BJ (cell line): ENCODE data around the gene LHX3. TPM values are rescaled to one million over a fixed set of nuclear protein-coding genes. Genes with fewer than 3 reads are reported as not detected.

Experiments
- CTCF ChIA-PET: fragments of 350-600 bp; formaldehyde crosslinking; extraction: SDS; loops from one replicate; lab custom pipeline; 2021; ENCODE audit warnings: antibody characterized with exemption, inconsistent platforms; lab: Yijun Ruan, JAX
- POLR2A ChIA-PET: fragments of 300-600 bp; sonication (Branson Sonifier 250); formaldehyde crosslinking; extraction: SDS; loops from one replicate; lab custom pipeline; 2021; ENCODE audit warnings: antibody characterized with exemption; lab: Charles Lee
- DNase-seq: peaks from one replicate; pipeline ENCODE4 v3.0.0-alpha.2; 2011; ENCODE audit warnings: low read depth
- H3K27me3 ChIP-seq: 2 replicates; pipeline ENCODE4 v1.6.0; 2011; ENCODE audit warnings: low read length; ENCODE audit not compliant: control insufficient read depth, insufficient read depth
- H3K36me3 ChIP-seq: 2 replicates; pipeline ENCODE4 v1.5.1; 2011; ENCODE audit warnings: low read length; ENCODE audit not compliant: control insufficient read depth, insufficient read depth
- H3K4me3 ChIP-seq: 2 replicates; pipeline ENCODE4 v1.5.1; 2011; ENCODE audit warnings: low read depth, mild to moderate bottlenecking, control low read depth, low read length
- polyA plus RNA-seq: library from polyadenylated mRNA; depleted of rRNA; stranded (reverse); fragments of >200 nt; gene quantifications from 2 replicates; pipeline ENCODE4 v1.2.3, GENCODE V29; 2011
- TF ChIP-seq, protein P1 (sequence below): IDR thresholded peaks from 2 replicates; pipeline ENCODE4 v1.5.1; 2011; ENCODE audit warnings: low read depth, mild to moderate bottlenecking, control low read depth, inconsistent platforms, low read length, moderate library complexity; ENCODE audit not compliant: insufficient read depth

Gene LHX3
- polyA plus RNA-seq, 1 experiment, result not detected

DNA sequence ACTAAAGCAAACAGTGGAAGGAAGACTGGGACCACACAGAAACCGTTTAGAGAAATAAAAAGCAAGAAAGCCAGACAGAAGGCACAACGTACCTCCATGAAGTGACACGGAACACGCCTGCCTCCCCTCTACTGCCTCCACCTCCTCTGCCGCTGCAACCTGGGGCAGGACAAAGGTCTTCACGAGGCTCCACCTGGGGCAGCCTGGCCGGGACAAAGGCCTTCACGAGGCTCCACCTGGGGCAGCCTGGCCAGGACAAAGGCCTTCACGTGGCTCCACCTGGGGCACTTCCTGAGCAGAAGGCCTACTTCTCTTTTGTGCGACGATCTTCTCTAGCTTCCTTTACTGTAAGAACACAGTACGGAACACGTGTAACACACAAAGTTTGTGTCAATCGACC lies 28.9 kb upstream of the LHX3 start:
- CTCF ChIA-PET, result interaction anchor here (1.3 kb wide), 1 partner anchor 8 kb away, joined by 5 read pairs; no protein-coding TSS in a partner anchor
- DNase-seq, result no peak
- no peak overlapping the region for H3K4me3 ChIP-seq
- H3K36me3 ChIP-seq, result peaks cover 6% of the 10 kb centered on the region
- POLR2A ChIA-PET, result interaction anchor here (0.6 kb wide), 1 partner anchor 37 kb away, joined by 5 read pairs; no protein-coding TSS in a partner anchor
- no peaks in the 10 kb centered on the region for H3K27me3 ChIP-seq
- TF ChIP-seq, protein P1, sequence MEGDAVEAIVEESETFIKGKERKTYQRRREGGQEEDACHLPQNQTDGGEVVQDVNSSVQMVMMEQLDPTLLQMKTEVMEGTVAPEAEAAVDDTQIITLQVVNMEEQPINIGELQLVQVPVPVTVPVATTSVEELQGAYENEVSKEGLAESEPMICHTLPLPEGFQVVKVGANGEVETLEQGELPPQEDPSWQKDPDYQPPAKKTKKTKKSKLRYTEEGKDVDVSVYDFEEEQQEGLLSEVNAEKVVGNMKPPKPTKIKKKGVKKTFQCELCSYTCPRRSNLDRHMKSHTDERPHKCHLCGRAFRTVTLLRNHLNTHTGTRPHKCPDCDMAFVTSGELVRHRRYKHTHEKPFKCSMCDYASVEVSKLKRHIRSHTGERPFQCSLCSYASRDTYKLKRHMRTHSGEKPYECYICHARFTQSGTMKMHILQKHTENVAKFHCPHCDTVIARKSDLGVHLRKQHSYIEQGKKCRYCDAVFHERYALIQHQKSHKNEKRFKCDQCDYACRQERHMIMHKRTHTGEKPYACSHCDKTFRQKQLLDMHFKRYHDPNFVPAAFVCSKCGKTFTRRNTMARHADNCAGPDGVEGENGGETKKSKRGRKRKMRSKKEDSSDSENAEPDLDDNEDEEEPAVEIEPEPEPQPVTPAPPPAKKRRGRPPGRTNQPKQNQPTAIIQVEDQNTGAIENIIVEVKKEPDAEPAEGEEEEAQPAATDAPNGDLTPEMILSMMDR, result no peak

DNA sequence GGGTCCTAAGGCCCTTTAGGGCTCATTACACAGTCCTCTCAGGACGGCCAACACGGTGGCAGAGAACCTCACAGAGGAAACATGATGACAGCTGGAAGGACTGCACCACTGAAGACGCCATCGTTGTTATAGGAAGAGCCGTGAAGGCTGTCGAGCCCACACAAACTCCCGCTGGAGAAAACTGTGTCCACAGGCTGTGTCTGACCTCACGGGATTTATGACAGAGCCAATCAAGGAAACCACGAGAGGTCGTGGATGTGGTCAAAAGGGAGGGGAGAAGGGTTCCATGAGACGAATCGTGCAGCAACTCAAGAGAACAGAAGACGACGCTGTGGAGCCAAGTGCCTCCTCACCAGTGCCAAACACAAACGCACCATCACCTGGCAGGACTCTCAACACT lies 28.5 kb upstream of the LHX3 start:
- no peak for DNase-seq
- ChIA-PET CTCF (interaction anchor here (1.3 kb wide), 1 partner anchor 8 kb away, joined by 5 read pairs; no protein-coding TSS in a partner anchor), POLR2A (no interaction called here)
- Histone ChIP-seq H3K36me3 (peaks cover 6% of the 10 kb centered on the region), H3K27me3 (no peaks in the 10 kb centered on the region), H3K4me3 (no peak overlapping the region)
- TF ChIP-seq, protein P1, result no peak

DNA sequence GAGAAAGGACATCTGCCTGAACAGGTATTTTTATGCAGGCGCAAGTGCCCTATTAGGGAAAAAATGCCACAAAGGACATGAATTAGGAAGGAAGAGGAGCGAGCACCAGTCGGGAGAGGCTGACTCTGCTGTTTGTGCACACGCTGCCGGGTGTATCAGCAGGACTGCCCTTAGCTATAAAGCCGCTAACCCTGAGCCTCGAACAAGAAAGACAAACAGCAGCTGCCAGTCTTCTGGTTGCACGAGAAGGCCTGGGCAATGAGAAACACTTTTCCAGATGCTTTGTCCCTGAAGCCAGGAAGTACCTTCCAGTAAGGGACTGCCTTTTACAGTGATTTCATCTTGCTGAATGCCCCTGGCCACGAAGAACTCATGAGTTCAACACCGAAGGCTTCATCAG lies 28.0 kb upstream of the LHX3 start:
- TF ChIP-seq, protein P1, result no peak

DNA sequence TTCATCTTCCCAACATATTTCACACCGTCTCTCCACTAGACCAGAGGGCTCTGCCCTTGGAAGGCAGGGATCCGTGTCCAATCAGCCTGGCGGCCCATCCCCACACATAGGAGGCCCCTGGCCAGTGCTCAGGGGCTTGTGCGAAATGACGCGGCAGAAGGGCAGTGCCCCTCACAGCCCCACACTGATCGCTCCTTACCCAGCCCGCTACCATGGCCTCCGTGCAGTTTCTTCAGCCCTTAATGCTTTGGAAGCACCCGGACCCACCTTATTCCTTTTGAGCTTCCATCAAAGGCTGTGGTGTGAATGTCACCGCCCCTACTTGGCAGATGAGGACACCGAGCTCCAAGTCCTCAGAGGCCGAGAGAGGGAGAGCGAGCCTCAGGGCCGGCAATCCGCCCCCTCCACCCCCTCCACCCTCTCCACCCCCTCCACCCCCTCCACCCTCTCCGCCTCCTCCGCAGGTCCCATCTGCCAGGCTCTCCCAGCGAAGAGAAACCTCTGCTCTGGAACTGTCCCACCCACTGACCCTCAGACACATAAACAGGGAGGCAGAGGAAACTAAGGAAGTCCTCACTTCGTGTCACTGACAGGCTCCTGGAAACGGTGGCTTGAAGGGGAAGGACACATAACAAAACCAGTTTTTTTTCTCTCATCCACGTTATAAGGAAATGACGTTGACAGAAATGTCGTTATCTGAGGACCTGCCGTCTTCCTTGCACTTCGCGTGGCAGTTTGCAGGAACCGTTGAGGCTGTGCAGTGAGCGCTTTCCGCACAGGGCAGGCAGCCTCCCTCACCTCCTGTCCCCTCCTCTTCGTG lies 26.8 kb upstream of the LHX3 start:
- POLR2A ChIA-PET, result no interaction called here
- no peaks in the 10 kb centered on the region for H3K27me3 ChIP-seq
- TF ChIP-seq, protein P1, result no peak
- H3K4me3 ChIP-seq, result no peak overlapping the region
- DNase-seq, result no peak
- peaks cover 4% of the 10 kb centered on the region; the same call in 1 of the 2 replicates for H3K36me3 ChIP-seq
- CTCF ChIA-PET, result no interaction called here

More for the DNA sequence above, 28.0 kb upstream of the LHX3 start:
- CTCF ChIA-PET, result no interaction called here
- DNase-seq, result no peak
- no peaks in the 10 kb centered on the region for H3K27me3 ChIP-seq
- POLR2A ChIA-PET, result no interaction called here
- no peak overlapping the region for H3K4me3 ChIP-seq
- H3K36me3 ChIP-seq, result peaks cover 6% of the 10 kb centered on the region

DNA sequence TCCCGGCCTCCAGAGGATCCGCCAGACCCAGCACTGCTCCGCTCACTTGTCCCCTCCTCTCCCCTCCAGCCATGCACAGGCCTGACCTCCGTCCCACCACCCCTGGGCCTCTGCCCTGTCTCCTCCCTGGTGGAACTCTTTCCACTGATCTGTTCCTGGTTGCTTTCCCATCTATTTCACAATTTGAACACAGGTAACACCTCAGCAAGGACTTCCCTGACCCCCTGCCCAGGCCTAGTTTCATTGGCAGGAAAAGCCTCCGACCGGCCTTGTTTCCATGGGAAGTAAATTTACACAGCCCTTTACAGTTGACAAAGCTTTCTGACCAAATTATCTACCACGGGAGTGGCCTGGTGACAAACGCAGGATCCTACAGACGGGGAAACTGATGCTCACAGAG lies 25.8 kb upstream of the LHX3 start:
- TF ChIP-seq, protein P1, result no peak
- H3K36me3 ChIP-seq, result peaks cover 3% of the 10 kb centered on the region
- H3K4me3 ChIP-seq, result no peak overlapping the region
- ChIA-PET CTCF (no interaction called here), POLR2A (no interaction called here)
- DNase-seq, result no peak
- no peaks in the 10 kb centered on the region for H3K27me3 ChIP-seq
